Adrenal gland (tissue), 12 donors: ENCODE measurements around the gene SH2D2A. TPM values are rescaled to one million over a fixed set of nuclear protein-coding genes. Genes with fewer than 3 reads are reported as not detected.

Source experiments
- DNase-seq, 7 donors: peaks; one replicate each; pipeline ENCODE4 v3.0.0-alpha.2; 2019 to 2020
- H3K27ac ChIP-seq, 5 donors: fragments of 200-600 bp; sonication (generic) in 4 of 5; 1 replicate in 3 of 5; 2 replicates in 2 of 5; pipeline versions ENCODE4 v1.5.1 to v1.8.0; 2016 to 2020; ENCODE audit warnings: mild to moderate bottlenecking in 1 of 5
- H3K27me3 ChIP-seq: fragments of 200-600 bp; 2 replicates; pipeline ENCODE4 v1.8.0; 2021
- H3K36me3 ChIP-seq, 2 donors: fragments of 200-600 bp; replicated peaks in 1 of 2; 1 replicate in 1 of 2; 2 replicates in 1 of 2; pipeline versions ENCODE4 v1.5.1 to v1.8.0; 2018 to 2022
- H3K4me1 ChIP-seq, 2 donors: fragments of 200-600 bp; replicated peaks in 1 of 2; 1 replicate in 1 of 2; 2 replicates in 1 of 2; pipeline versions ENCODE4 v1.5.1 to v1.8.0; 2018 to 2021
- H3K4me3 ChIP-seq, 4 donors: fragments of 200-600 bp; sonication (generic) in 3 of 4; one replicate each; pipeline ENCODE4 v1.5.1; 2016 to 2018
- H3K9me3 ChIP-seq, 3 donors: fragments of 200-600 bp; sonication (generic) in 1 of 3; replicated peaks in 1 of 3; 1 replicate in 2 of 3; 2 replicates in 1 of 3; pipeline versions ENCODE4 v1.5.1 to v1.8.0; 2016 to 2021
- CTCF ChIP-seq, 6 experiments: fragments of 450-650 bp in 4 of 6; fragments of 200-600 bp in 2 of 6; sonication (generic) in 1 of 6; IDR thresholded peaks; 1 replicate in 5 of 6; 2 replicates in 1 of 6; pipeline versions ENCODE4 v1.5.1 to v1.8.0; 2016 to 2021; ENCODE audit warnings: antibody characterized with exemption in 6 of 6, mild to moderate bottlenecking in 2 of 6, moderate library complexity in 1 of 6
- POLR2A ChIP-seq, 2 donors: fragments of 450-650 bp; IDR thresholded peaks; one replicate each; pipeline ENCODE4 v1.6.1; 2017; ENCODE audit warnings: antibody characterized with exemption in 2 of 2, mild to moderate bottlenecking in 2 of 2, moderate library complexity in 1 of 2
- WGBS, 4 donors: extraction: QIAGEN DNeasy Blood & Tissue Kit in 2 of 4; methylation state at CpG; one replicate each; pipeline versions ENCODE4 v1.1.5 to v1.1.7; 2013 to 2017; 5-methylcytosine and 5-hydroxymethylcytosine counted together
- intact Hi-C, 2 donors: fragments of 100-400 bp; cut with DNase I; formaldehyde crosslinking; loops; one replicate each; pipeline versions ENCODE4 v1.14.1 to v1.15.0; 2022 to 2023
- polyA plus RNA-seq, 3 donors: library from polyadenylated mRNA; stranded (reverse); fragments of 200-250 nt in 2 of 3; fragments of 350-450 nt in 1 of 3; fragmentation: Illumina TruSeq in 1 of 3; extraction: RNeasy Lipid Tissue Mini Kit (QIAGEN cat#74804) in 1 of 3; gene quantifications; one replicate each; pipeline ENCODE4 v1.2.3, GENCODE V29; 2013 to 2014
- total RNA-seq, 9 donors: library from RNA; depleted of rRNA in 4 of 9; stranded (reverse); fragments of >200 nt in 4 of 9; fragments of 120-200 nt in 1 of 9; fragmentation: NEBNext Ultra II Directional in 1 of 9; extraction: Animal tissue kit (Norgen Biotek cat#: 25700) in 1 of 9; gene quantifications; one replicate each; pipeline versions ENCODE4 v1.1.0 to v1.2.4, GENCODE V29; 2013 to 2023
- donor health status: healthy with polysubstance abuse.
- donor health status: Bipolar disorder and iron deficiency.
- donor health status: DM: yes; HTN: yes; CAD: no.
- donor health status: DM: no; HTN: no; CAD: no.
- donor health status: DM: no; HTN: no; CAD: no.
- donor health status: DM: yes; HTN: yes; CAD: no.

Gene SH2D2A
- total and polyA plus RNA-seq, 12 donors, result 0.11 to 4.8 (median 2.1) TPM; not detected in 1

- Histone ChIP-seq H3K9me3 (no peaks in the 10 kb centered on the region), H3K4me3 (no peak overlapping the region), H3K4me1 (peaks cover 0 to 39% of the 10 kb centered on the region in 2 donors), H3K36me3 (peaks cover 0 to under 1% of the 10 kb centered on the region in 2 donors), H3K27ac (peak overlapping the region in 1 of 5 donors; percentile 19), H3K27me3 (no peaks in the 10 kb centered on the region)
- TF ChIP-seq CTCF (IDR thresholded peaks at IDR 0.05), result no peak
- TF ChIP-seq POLR2A (IDR thresholded peaks at IDR 0.05), result no peak
- intact Hi-C loops, result no loop called here
- WGBS, 4 donors, result 72 to 76% (median 72%) methylated on average over 7 of the region's 7 CpGs
- DNase-seq, result no peak
Measured at GRCh38 chr1:156806512-156807440, 9.9 kb downstream of the SH2D2A start.

- H3K4me1 ChIP-seq, result peaks cover 0 to 40% of the 10 kb centered on the region in 2 donors
- no peaks in the 10 kb centered on the region for H3K27me3 ChIP-seq
- H3K36me3 ChIP-seq, result peaks cover 0 to 9% of the 10 kb centered on the region in 2 donors
- DNase-seq, result peak in 3 of 7 donors; percentile 34 to 78 (median 53)
- peak overlapping the region in 2 of 5 donors; percentile 19 to 37 for H3K27ac ChIP-seq
- TF ChIP-seq CTCF (IDR thresholded peaks at IDR 0.05), result no peak
- no peak for TF ChIP-seq POLR2A (IDR thresholded peaks at IDR 0.05)
- intact Hi-C loops, result no loop called here
- no peak overlapping the region for H3K4me3 ChIP-seq
- H3K9me3 ChIP-seq, result no peaks in the 10 kb centered on the region
- 73 to 93% (median 79%) methylated on average over 3 of the region's 3 CpGs for WGBS, 4 donors
Measured at GRCh38 chr1:156805766-156806511, 10.7 kb downstream of the SH2D2A start.

- WGBS, 4 donors, result 62 to 73% (median 68%) methylated on average over 3 to 6 of the region's 6 CpGs
- peak in 1 of 7 donors; percentile 58 for DNase-seq
- intact Hi-C loops, result no loop called here
- Histone ChIP-seq H3K27ac (peak overlapping the region in 1 of 5 donors; percentile 61), H3K9me3 (no peaks in the 10 kb centered on the region), H3K4me3 (no peak overlapping the region), H3K4me1 (peaks cover 0 to 40% of the 10 kb centered on the region in 2 donors), H3K36me3 (peaks cover 0 to 21% of the 10 kb centered on the region in 2 donors), H3K27me3 (no peaks in the 10 kb centered on the region)
- no peak for TF ChIP-seq CTCF (IDR thresholded peaks at IDR 0.05)
- TF ChIP-seq POLR2A (IDR thresholded peaks at IDR 0.05), result no peak
Measured at GRCh38 chr1:156804572-156805243, 11.9 kb downstream of the SH2D2A start.
